Measurements from ENCODE around the gene CSRP1. TPM values are rescaled to one million over a fixed set of nuclear protein-coding genes. Genes with fewer than 3 reads are reported as not detected.
"Not testable (repeated sequence)": the region's sequence is repeated elsewhere in the genome, so short reads cannot be mapped to it uniquely, and the experiment has no call there.

CSRP1 gene
- polyA plus RNA-seq, 1 donor from 2014 or later = 4.2 TPM

GRCh38 chr1:201479201-201479730 lies 27.7 kb downstream of the CSRP1 start:
- no peaks in the 10 kb centered on the region for H3K36me3 ChIP-seq (ENCODE audit: insufficient read depth, low read length)
- H3K4me3 ChIP-seq (ENCODE audit: low read length) = no peak overlapping the region
- H3K27me3 ChIP-seq (ENCODE audit: insufficient read depth, low read depth, low read length) = peaks cover 29% of the 10 kb centered on the region
- no peaks in the 10 kb centered on the region for H3K9me2 ChIP-seq (ENCODE audit: insufficient read depth, low read length)
- no peaks in the 10 kb centered on the region for H3K79me2 ChIP-seq (replicated peaks; ENCODE audit: insufficient read depth, low read length)
- H4K20me1 ChIP-seq (ENCODE audit: insufficient read depth) = no peaks in the 10 kb centered on the region
- no peak overlapping the region for H3K9ac ChIP-seq (ENCODE audit: low read length)
- no peak overlapping the region for H3K4me2 ChIP-seq (ENCODE audit: low read length)
- H2AFZ ChIP-seq (ENCODE audit: low read depth, low read length) = no peak overlapping the region
- TF ChIP-seq REST (IDR thresholded peaks at IDR 0.05; ENCODE audit: borderline replicate concordance) = no peak
- TF ChIP-seq TAF1 (IDR thresholded peaks at IDR 0.05; ENCODE audit: low read depth) = no peak
- TF ChIP-seq POLR2AphosphoS5 (IDR thresholded peaks at IDR 0.05) = no peak
- no peak for TF ChIP-seq MXI1 (conservative IDR thresholded peaks at IDR 0.05; ENCODE audit: poor library complexity, severe bottlenecking)
- TF ChIP-seq RAD21 (conservative IDR thresholded peaks at IDR 0.05) = no peak
- TF ChIP-seq EZH2 (IDR thresholded peaks at IDR 0.05; ENCODE audit: borderline replicate concordance, insufficient read depth, low read length, poor library complexity, severe bottlenecking) = no peak
- TF ChIP-seq EP300 (conservative IDR thresholded peaks at IDR 0.05; ENCODE audit: poor library complexity, severe bottlenecking) = no peak
- TF ChIP-seq CTCF (IDR thresholded peaks at IDR 0.05; ENCODE audit: poor library complexity, severe bottlenecking) = no peak
- no peak for TF ChIP-seq SMC3 (conservative IDR thresholded peaks at IDR 0.05; ENCODE audit: poor library complexity)
- H3F3A ChIP-seq (ENCODE audit: insufficient read depth, low read length, poor library complexity, severe bottlenecking) = no peaks in the 10 kb centered on the region
- no peaks in the 10 kb centered on the region for H3K9me3 ChIP-seq (ENCODE audit: low read length)
- no peak overlapping the region for H3K27ac ChIP-seq (ENCODE audit: low read length)

GRCh38 chr1:201478666-201479065 lies 28.3 kb downstream of the CSRP1 start:
- not testable (repeated sequence) for H3K9ac ChIP-seq (ENCODE audit: low read length); H4K20me1 ChIP-seq (ENCODE audit: insufficient read depth); H3K4me2 ChIP-seq (ENCODE audit: low read length); H3K4me3 ChIP-seq (ENCODE audit: low read length); H3K27ac ChIP-seq (ENCODE audit: low read length); H2AFZ ChIP-seq (ENCODE audit: low read depth, low read length); H3K9me3 ChIP-seq (ENCODE audit: low read length); H3K9me2 ChIP-seq (ENCODE audit: insufficient read depth, low read length); H3K79me2 ChIP-seq (replicated peaks; ENCODE audit: insufficient read depth, low read length); H3K36me3 ChIP-seq (ENCODE audit: insufficient read depth, low read length); H3F3A ChIP-seq (ENCODE audit: insufficient read depth, low read length, poor library complexity, severe bottlenecking)
- H3K27me3 ChIP-seq (ENCODE audit: insufficient read depth, low read depth, low read length) = peaks cover 29% of the 10 kb centered on the region
